ENCODE results near the gene PTGIR.

PTGIR gene

GRCh38 chr19:46573679-46574498 is 51.0 kb downstream of the PTGIR start:
- no peak overlapping the region for H3K4me3 ChIP-seq (ENCODE audit: low read depth, low read length)
- DNase-seq (ENCODE audit: low read depth): no peak

- H3K4me3 ChIP-seq (ENCODE audit: low read depth, low read length): no peak overlapping the region
- DNase-seq (ENCODE audit: low read depth): no peak
These were observed 53.4 kb downstream of the PTGIR start for GRCh38 chr19:46571495-46571894.
